Stomach (tissue), 4 donors: ENCODE data around the gene MFAP1.

Experiments
- CTCF ChIP-seq, 7 experiments: fragments of 450-650 bp in 4 of 7; fragments of 200-600 bp in 3 of 7; sonication (generic) in 3 of 7; IDR thresholded peaks; one replicate each; pipeline ENCODE4 v1.5.1; 2016 to 2019; ENCODE audit warnings: antibody characterized with exemption in 7 of 7, control low read depth in 2 of 7, mild to moderate bottlenecking in 1 of 7
- EP300 ChIP-seq: sonication (generic); formaldehyde crosslinking; IDR thresholded peaks from one replicate; pipeline ENCODE4 v1.6.1; 2017; ENCODE audit warnings: antibody characterized with exemption
- POLR2A ChIP-seq, 4 donors: fragments of 450-650 bp; IDR thresholded peaks; one replicate each; pipeline ENCODE4 v1.6.1; 2016; ENCODE audit warnings: antibody characterized with exemption in 4 of 4, control low read depth in 2 of 4, mild to moderate bottlenecking in 1 of 4, moderate library complexity in 1 of 4
- POLR2AphosphoS5 ChIP-seq, 3 donors: sonication (generic); formaldehyde crosslinking; IDR thresholded peaks; one replicate each; pipeline ENCODE4 v1.6.1; 2016; ENCODE audit warnings: antibody characterized with exemption in 3 of 3

GRCh38 chr15:43821505-43821904 is 3.0 kb downstream of the MFAP1 start:
- TF ChIP-seq EP300, result no peak
- no peak for TF ChIP-seq CTCF (IDR thresholded peaks at IDR 0.05)
- TF ChIP-seq POLR2A (IDR thresholded peaks at IDR 0.05), result no peak
- TF ChIP-seq POLR2AphosphoS5 (IDR thresholded peaks at IDR 0.05), result no peak
